ENCODE results near the gene EME1.

Gene EME1

DNA sequence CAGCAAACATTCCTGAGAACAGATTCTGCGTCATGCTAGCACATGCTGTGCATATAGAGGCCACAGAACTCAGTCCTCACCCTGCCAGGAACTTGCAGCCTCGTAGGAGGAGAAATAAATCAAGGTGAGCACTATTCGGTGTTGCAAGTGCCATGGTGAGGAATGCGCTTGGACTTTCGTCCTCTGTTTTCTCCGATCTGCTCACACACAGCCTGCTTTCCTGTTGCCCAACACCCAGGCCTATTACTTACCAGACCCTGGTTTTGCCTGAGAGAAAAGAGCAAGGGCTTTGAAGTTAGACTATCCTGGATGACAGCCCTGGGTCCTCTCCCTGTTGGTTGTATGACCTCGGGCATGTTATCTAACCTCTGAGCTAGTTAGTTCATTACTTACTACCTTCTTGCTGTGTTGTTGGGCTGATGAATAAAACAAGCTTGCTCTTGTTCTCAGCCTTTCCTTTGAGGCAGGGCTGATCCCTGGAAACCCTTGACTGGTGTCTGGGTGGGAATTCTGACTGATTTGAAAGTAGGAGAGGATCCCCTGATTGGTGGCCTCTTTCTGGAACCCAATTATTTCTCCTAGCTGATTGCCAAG is 55.9 kb downstream of the EME1 start:
- no peak overlapping the region for H3K27ac ChIP-seq
- TF ChIP-seq, protein P1, sequence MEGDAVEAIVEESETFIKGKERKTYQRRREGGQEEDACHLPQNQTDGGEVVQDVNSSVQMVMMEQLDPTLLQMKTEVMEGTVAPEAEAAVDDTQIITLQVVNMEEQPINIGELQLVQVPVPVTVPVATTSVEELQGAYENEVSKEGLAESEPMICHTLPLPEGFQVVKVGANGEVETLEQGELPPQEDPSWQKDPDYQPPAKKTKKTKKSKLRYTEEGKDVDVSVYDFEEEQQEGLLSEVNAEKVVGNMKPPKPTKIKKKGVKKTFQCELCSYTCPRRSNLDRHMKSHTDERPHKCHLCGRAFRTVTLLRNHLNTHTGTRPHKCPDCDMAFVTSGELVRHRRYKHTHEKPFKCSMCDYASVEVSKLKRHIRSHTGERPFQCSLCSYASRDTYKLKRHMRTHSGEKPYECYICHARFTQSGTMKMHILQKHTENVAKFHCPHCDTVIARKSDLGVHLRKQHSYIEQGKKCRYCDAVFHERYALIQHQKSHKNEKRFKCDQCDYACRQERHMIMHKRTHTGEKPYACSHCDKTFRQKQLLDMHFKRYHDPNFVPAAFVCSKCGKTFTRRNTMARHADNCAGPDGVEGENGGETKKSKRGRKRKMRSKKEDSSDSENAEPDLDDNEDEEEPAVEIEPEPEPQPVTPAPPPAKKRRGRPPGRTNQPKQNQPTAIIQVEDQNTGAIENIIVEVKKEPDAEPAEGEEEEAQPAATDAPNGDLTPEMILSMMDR (conservative IDR thresholded peaks at IDR 0.05), result no peak

DNA sequence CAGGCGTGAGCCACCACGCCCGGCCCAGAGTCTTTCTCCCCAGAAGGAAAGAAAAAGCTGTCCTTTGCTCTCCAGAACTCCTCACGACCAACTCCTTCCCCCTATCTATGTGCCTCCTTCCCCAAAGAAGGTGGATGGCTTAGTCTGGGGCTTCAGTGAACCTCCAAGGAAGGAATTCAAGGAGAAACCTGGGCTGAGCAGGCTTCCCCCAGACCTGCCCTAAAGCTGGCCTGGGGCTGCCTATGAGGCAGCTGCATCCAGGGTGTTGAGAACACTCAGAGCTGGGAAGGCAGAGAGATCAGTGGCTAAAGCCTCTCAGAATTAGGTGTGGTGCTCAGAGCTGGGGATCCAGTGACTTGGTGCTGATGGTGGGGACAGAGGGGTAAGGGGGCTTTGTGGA is 56.8 kb downstream of the EME1 start:
- TF ChIP-seq, protein P1 (conservative IDR thresholded peaks at IDR 0.05), result no peak
- H3K27ac ChIP-seq, result no peak overlapping the region
